Muscle of leg (tissue), 16 donors: ENCODE results near the gene RNF38. TPM values are rescaled to one million over a fixed set of nuclear protein-coding genes. Genes with fewer than 3 reads are reported as not detected.
"Not testable (repeated sequence)": the region's sequence is repeated elsewhere in the genome, so short reads cannot be mapped to it uniquely, and the experiment has no call there.

Experiments
- DNase-seq: peaks from one replicate; pipeline ENCODE4 v3.0.0; 2013
- H3K27ac ChIP-seq: one replicate; pipeline ENCODE4 v1.5.1; 2013; ENCODE audit warnings: mild to moderate bottlenecking, low read length, control low read depth
- H3K27me3 ChIP-seq: one replicate; pipeline ENCODE4 v1.6.1; 2013; ENCODE audit warnings: low read length; ENCODE audit not compliant: control insufficient read depth, insufficient read depth
- H3K36me3 ChIP-seq: one replicate; pipeline ENCODE4 v1.6.1; 2013; ENCODE audit warnings: low read length; ENCODE audit not compliant: control insufficient read depth, insufficient read depth
- H3K4me1 ChIP-seq: one replicate; pipeline ENCODE4 v1.6.1; 2013; ENCODE audit warnings: low read length; ENCODE audit not compliant: control insufficient read depth, insufficient read depth
- H3K4me3 ChIP-seq: one replicate; pipeline ENCODE4 v1.5.1; 2013; ENCODE audit warnings: low read length, control low read depth
- H3K9me3 ChIP-seq: replicated peaks from 2 replicates; pipeline ENCODE4 v1.6.1; 2013; ENCODE audit warnings: low read depth, low read length; ENCODE audit not compliant: control insufficient read depth
- WGBS: methylation state at CpG from one replicate; pipeline ENCODE4 v1.1.5; 2013; ENCODE audit warnings: missing lambda C conversion rate; ENCODE audit not compliant: insufficient coverage; 5-methylcytosine and 5-hydroxymethylcytosine counted together
- long read RNA-seq, 11 donors: transcript quantifications; one replicate each; lab custom pipeline, GENCODE V29; 2026
- polyA plus RNA-seq, 8 donors: library from polyadenylated mRNA; unstranded; fragments of 120-200 nt; gene quantifications; one replicate each; pipeline versions ENCODE4 v1.2.1 to v1.2.3, GENCODE V29; 2013; ENCODE audit warnings: inconsistent platforms in 1 of 8, low replicate concordance in 1 of 8; ENCODE audit not compliant: insufficient read length in 8 of 8, insufficient read depth in 1 of 8
- total RNA-seq: library from RNA; stranded (reverse); fragments of 120-200 nt; gene quantifications from one replicate; pipeline ENCODE4 v1.2.4, GENCODE V29; 2013

Gene RNF38
- total RNA-seq (12.1 TPM), polyA plus RNA-seq (10 to 100 TPM; 17.7 to 25.5 (median 23.0) TPM)
- long read RNA-seq, donor 1 = 0 reads
- long read RNA-seq, donor 2 = 0 reads
- long read RNA-seq, donor 3, full-length matches to known transcripts = 3 of 3 reads
- long read RNA-seq, donor 3, partial matches to known transcripts = 0 of 3 reads
- long read RNA-seq, donor 3, other reads (novel, unspliced or antisense) = 0 of 3 reads
- long read RNA-seq, donor 4 = 0 reads
- long read RNA-seq, donor 5 = 0 reads
- long read RNA-seq, donor 6, full-length matches to known transcripts = 1 of 1 reads
- long read RNA-seq, donor 6, partial matches to known transcripts = 0 of 1 reads
- long read RNA-seq, donor 6, other reads (novel, unspliced or antisense) = 0 of 1 reads
- long read RNA-seq, donor 7, full-length matches to known transcripts = 1 of 1 reads
- long read RNA-seq, donor 7, partial matches to known transcripts = 0 of 1 reads
- long read RNA-seq, donor 7, other reads (novel, unspliced or antisense) = 0 of 1 reads
- long read RNA-seq, donor 8, partial matches to known transcripts = 5 of 5 reads
- long read RNA-seq, donor 8, other reads (novel, unspliced or antisense) = 0 of 5 reads
- long read RNA-seq, donor 9, full-length matches to known transcripts = 1 of 1 reads
- long read RNA-seq, donor 9, partial matches to known transcripts = 0 of 1 reads
- long read RNA-seq, donor 9, other reads (novel, unspliced or antisense) = 0 of 1 reads
- long read RNA-seq, donor 10, partial matches to known transcripts = 5 of 6 reads
- long read RNA-seq, donor 10, other reads (novel, unspliced or antisense) = 0 of 6 reads
- long read RNA-seq, donor 11, partial matches to known transcripts = 9 of 9 reads
- long read RNA-seq, donor 11, other reads (novel, unspliced or antisense) = 0 of 9 reads

- no peaks in the 10 kb centered on the region for H3K27me3 ChIP-seq
- peaks cover 5% of the 10 kb centered on the region for H3K36me3 ChIP-seq
- no peaks in the 10 kb centered on the region for H3K9me3 ChIP-seq
- DNase-seq = no peak
- WGBS = under 1% methylated on average over 11 of the region's 12 CpGs
- H3K4me3 ChIP-seq = peak within 1 kb of the TSS; percentile 86
- peak within 1 kb of the TSS; percentile 95 for H3K27ac ChIP-seq
- H3K4me1 ChIP-seq = peaks cover 10% of the 10 kb centered on the region
These were observed at the start of gene RNF38 for GRCh38 chr9:36399980-36400331. Gene RNF38 (minus strand): TSS chr9:36400269. CDS start chr9:36400108, 161 bp downstream.

- not testable (repeated sequence) for H3K4me3 ChIP-seq, H3K36me3 ChIP-seq, H3K27me3 ChIP-seq, DNase-seq, H3K9me3 ChIP-seq, H3K27ac ChIP-seq, H3K4me1 ChIP-seq
- WGBS = no CpG with 5 or more reads among the region's 9 CpGs
These were observed 48.5 kb upstream of the RNF38 start for GRCh38 chr9:36448555-36448954.

DNA sequence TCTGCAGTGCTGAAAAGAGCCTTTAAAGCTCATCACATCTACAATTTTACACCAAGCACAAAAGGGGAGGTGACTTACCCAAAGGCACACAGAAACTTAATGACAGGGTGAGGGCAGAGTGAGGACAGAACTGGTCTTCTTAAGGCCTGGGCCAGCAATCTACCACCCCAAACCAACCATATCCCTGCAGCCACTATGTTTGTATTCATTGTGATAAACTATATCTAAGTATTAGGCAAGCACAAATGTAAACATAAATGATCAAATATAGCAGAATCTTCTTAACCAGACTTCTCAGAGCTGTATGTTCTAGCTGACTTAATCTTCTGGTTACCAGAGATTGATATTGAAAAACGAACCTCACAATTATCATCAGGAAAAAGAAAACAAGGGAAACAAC, 47.9 kb upstream of the RNF38 start:
- WGBS = no CpG with 5 or more reads among the region's 1 CpG
- DNase-seq = no peak
- Histone ChIP-seq H3K27me3 (no peaks in the 10 kb centered on the region), H3K4me3 (no peak overlapping the region), H3K27ac (no peak overlapping the region), H3K4me1 (no peaks in the 10 kb centered on the region), H3K36me3 (no peaks in the 10 kb centered on the region), H3K9me3 (no peaks in the 10 kb centered on the region)

DNA sequence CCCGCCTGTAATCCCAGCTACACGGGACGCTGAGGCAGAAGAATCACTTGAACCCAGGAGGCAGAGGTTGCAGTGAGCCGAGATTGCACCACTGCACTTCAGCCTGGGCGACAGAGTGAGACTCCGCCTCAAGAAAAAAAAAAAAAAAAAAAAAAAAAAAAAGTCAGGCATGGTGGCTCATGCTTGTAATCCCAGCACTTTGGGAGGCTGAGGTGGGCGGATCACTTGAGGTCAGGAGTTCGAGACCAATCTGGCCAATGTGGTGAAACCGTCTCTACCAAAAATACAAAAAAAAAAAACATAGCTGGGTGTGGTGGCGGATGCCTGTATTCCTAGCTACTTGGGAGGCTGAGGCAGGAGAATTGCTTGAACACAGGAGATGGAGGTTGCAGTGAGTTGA, 46.6 kb upstream of the RNF38 start:
- not testable (repeated sequence) for H3K9me3 ChIP-seq, H3K36me3 ChIP-seq, H3K4me1 ChIP-seq, H3K27me3 ChIP-seq, H3K4me3 ChIP-seq, DNase-seq, H3K27ac ChIP-seq
- 100% methylated on average over 1 of the region's 10 CpGs for WGBS

DNA sequence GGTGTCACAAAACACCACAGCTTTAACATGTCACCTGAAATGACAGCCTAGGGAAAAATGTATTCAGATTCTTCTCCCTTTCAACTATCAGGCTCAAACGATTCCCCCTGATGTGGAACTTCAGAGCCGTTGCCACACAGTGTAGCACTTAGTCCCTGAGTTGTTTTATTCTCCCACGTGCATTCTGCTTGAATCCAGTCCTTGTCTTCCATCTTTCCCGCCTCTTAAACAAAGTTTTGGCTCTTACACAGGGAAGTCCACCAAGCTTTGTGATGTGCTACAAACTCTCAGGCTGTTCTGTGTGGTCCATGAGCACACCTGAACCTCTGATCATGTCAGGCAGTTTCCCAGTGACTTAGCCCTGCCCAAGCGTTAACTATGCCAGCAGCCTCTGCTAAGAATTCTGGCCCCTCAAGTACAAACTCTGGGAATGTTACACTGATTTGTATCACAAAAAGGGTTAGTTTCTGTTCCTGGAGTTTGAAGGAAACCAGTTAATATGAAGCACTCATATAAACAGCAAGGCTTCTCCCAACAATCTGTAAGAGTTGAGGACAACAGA, 45.8 kb upstream of the RNF38 start:
- 70% methylated on average over 4 of the region's 5 CpGs for WGBS
- no peaks in the 10 kb centered on the region for H3K9me3 ChIP-seq
- no peaks in the 10 kb centered on the region for H3K27me3 ChIP-seq
- H3K27ac ChIP-seq = no peak overlapping the region
- no peak for DNase-seq
- no peak overlapping the region for H3K4me3 ChIP-seq
- no peaks in the 10 kb centered on the region for H3K36me3 ChIP-seq
- no peaks in the 10 kb centered on the region for H3K4me1 ChIP-seq

- no peaks in the 10 kb centered on the region for H3K4me1 ChIP-seq
- H3K27ac ChIP-seq = no peak overlapping the region
- no CpG with 5 or more reads among the region's 2 CpGs for WGBS
- H3K36me3 ChIP-seq = no peaks in the 10 kb centered on the region
- no peak for DNase-seq
- no peak overlapping the region for H3K4me3 ChIP-seq
- no peaks in the 10 kb centered on the region for H3K9me3 ChIP-seq
- no peaks in the 10 kb centered on the region for H3K27me3 ChIP-seq
These were observed 44.1 kb upstream of the RNF38 start for GRCh38 chr9:36444203-36444602.

DNA sequence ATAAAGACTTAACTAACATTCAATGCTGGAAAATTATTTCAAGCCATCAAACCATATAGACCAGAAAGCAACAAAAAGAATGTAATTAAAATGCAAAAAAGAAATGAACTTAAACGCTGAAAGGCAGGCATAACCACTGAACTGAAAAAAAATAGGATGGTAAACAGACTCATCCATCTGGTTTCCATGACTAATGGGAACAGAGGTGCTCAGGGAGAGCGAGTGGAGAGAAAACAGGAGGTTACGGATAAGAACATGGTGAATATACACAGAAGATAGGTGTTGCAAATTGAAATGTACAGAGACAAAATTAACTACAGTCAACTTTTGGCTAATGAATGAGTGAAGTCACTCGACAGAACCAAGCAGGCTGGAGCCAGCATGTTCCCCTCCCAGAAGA, 43.5 kb upstream of the RNF38 start:
- no peaks in the 10 kb centered on the region for H3K36me3 ChIP-seq
- H3K4me3 ChIP-seq = no peak overlapping the region
- H3K9me3 ChIP-seq = no peaks in the 10 kb centered on the region
- H3K27ac ChIP-seq = no peak overlapping the region
- H3K27me3 ChIP-seq = no peaks in the 10 kb centered on the region
- DNase-seq = no peak
- WGBS = no CpG with 5 or more reads among the region's 4 CpGs
- no peaks in the 10 kb centered on the region for H3K4me1 ChIP-seq

DNA sequence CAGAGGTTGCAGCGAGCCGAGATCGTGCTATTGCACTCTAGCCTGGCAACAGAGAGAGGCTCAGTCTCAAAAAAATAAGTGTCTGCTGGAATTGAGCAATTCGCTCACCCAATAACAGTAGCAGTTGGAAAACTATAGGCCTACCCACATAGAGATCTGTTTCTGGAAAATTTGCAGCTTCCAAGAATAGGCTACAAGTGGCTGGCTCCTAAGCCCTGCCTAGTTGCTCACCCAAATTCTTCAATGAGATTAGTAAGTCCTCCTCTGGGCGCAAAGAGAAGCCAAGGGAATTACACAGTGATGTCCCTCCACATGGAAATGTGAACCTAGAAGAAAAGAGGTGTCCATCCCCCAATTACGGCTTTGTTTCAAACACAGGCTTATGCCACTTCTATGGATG, 42.6 kb upstream of the RNF38 start:
- Histone ChIP-seq H3K27me3 (no peaks in the 10 kb centered on the region), H3K4me3 (no peak overlapping the region), H3K4me1 (no peaks in the 10 kb centered on the region), H3K9me3 (no peaks in the 10 kb centered on the region), H3K36me3 (no peaks in the 10 kb centered on the region), H3K27ac (no peak overlapping the region)
- no peak for DNase-seq
- 95% methylated on average over 3 of the region's 6 CpGs for WGBS

DNA sequence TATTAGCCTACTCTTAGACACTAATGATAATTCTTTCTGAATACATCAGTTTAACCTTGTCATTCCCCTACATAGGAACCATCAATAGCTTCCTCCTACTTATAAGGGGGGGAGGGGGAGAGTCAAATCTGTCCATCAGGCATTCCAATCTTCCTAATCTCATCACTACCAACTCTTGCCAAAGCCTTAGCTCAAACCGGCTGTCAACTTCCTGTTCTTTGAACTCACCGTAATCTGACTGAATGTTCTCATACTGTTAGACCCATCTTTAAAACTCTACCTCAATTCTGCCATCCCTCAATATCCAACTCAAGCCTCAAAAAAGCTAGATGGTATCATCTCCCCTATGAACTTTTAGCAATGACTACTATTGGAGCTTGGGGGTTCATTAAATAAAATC, 41.9 kb upstream of the RNF38 start:
- Histone ChIP-seq H3K4me3 (no peak overlapping the region), H3K27ac (no peak overlapping the region), H3K9me3 (no peaks in the 10 kb centered on the region), H3K4me1 (no peaks in the 10 kb centered on the region), H3K36me3 (no peaks in the 10 kb centered on the region), H3K27me3 (no peaks in the 10 kb centered on the region)
- 38% methylated on average over 2 of the region's 2 CpGs for WGBS
- DNase-seq = no peak
